HepG2 (cell line): Measurements from ENCODE around the gene IFNA2. TPM values are rescaled to one million over a fixed set of nuclear protein-coding genes. Genes with fewer than 3 reads are reported as not detected.
A peak's percentile ranks its signal among the peaks of the same experiment; 100 is the strongest.

Source experiments
- BCL3 ChIP-seq: sonication (generic); formaldehyde crosslinking; IDR thresholded peaks from 2 replicates; pipeline ENCODE4 v1.5.1; 2020; ENCODE audit warnings: mild to moderate bottlenecking, missing genetic modification reagents, moderate library complexity
- CCAR2 ChIP-seq: fragments of 200-400 bp; formaldehyde crosslinking; optimal IDR thresholded peaks from 2 replicates; pipeline ENCODE3; 2018; ENCODE audit warnings: low read depth, mild to moderate bottlenecking, low read length, moderate library complexity
- CEBPG ChIP-seq: IDR thresholded peaks from 2 replicates; pipeline ENCODE4 v1.6.1; 2016
- FOXA3 ChIP-seq: IDR thresholded peaks from 2 replicates; pipeline ENCODE4 v1.6.1; 2016; ENCODE audit warnings: missing genetic modification reagents, missing compliant biosample characterization
- FOXM1 ChIP-seq: sonication (generic); formaldehyde crosslinking; IDR thresholded peaks from 2 replicates; pipeline ENCODE4 v1.5.0; 2020; ENCODE audit warnings: missing genetic modification reagents
- GLI4 ChIP-seq: sonication (generic); formaldehyde crosslinking; IDR thresholded peaks from 2 replicates; pipeline ENCODE4 v1.5.1; 2020; ENCODE audit warnings: missing genetic modification reagents, mild to moderate bottlenecking, moderate library complexity, borderline replicate concordance
- IRX3 ChIP-seq: sonication (generic); formaldehyde crosslinking; IDR thresholded peaks from 2 replicates; pipeline ENCODE4 v1.8.1; 2023; ENCODE audit warnings: mild to moderate bottlenecking, low read depth, missing genetic modification reagents, borderline replicate concordance
- MED1 ChIP-seq: sonication (generic); formaldehyde crosslinking; IDR thresholded peaks from 2 replicates; pipeline ENCODE4 v1.4.0; 2020; ENCODE audit warnings: missing genetic modification reagents
- NAIF1 ChIP-seq: sonication (generic); formaldehyde crosslinking; IDR thresholded peaks from 2 replicates; pipeline ENCODE4 v1.5.0; 2020; ENCODE audit warnings: mild to moderate bottlenecking, missing genetic modification reagents, borderline replicate concordance
- NFE2 ChIP-seq: sonication (generic); formaldehyde crosslinking; IDR thresholded peaks from 2 replicates; pipeline ENCODE4 v1.4.0; 2020; ENCODE audit warnings: missing genetic modification reagents
- PHF20 ChIP-seq: sonication (generic); formaldehyde crosslinking; IDR thresholded peaks from 2 replicates; pipeline ENCODE4 v1.5.0; 2020; ENCODE audit warnings: mild to moderate bottlenecking, missing genetic modification reagents
- POLR2AphosphoS5 ChIP-seq: IDR thresholded peaks from 2 replicates; pipeline ENCODE4 v1.6.1; 2012; ENCODE audit warnings: low read depth, low read length
- POLR2G ChIP-seq: fragments of 200-400 bp; formaldehyde crosslinking; IDR thresholded peaks from 2 replicates; pipeline ENCODE4 v1.6.1; 2018; ENCODE audit warnings: mild to moderate bottlenecking, low read depth, low read length, moderate library complexity
- RARG ChIP-seq: sonication (generic); formaldehyde crosslinking; IDR thresholded peaks from 2 replicates; pipeline ENCODE4 v1.4.0; 2020; ENCODE audit warnings: low read depth, mild to moderate bottlenecking, missing genetic modification reagents
- SAFB2 ChIP-seq: sonication (generic); formaldehyde crosslinking; IDR thresholded peaks from 2 replicates; pipeline ENCODE4 v1.5.1; 2020; ENCODE audit warnings: missing genetic modification reagents, low read depth, mild to moderate bottlenecking, borderline replicate concordance
- SAP130 ChIP-seq: IDR thresholded peaks from 2 replicates; pipeline ENCODE4 v1.6.1; 2016; ENCODE audit warnings: low read depth
- SKI ChIP-seq: fragments of 450-650 bp; IDR thresholded peaks from one replicate; pipeline ENCODE4 v1.6.1; 2018; ENCODE audit warnings: mild to moderate bottlenecking; ENCODE audit not compliant: partially characterized antibody
- ZNF138 ChIP-seq: sonication (generic); formaldehyde crosslinking; IDR thresholded peaks from 2 replicates; pipeline ENCODE4 v1.5.0; 2020; ENCODE audit warnings: mild to moderate bottlenecking, low read depth, missing genetic modification reagents
- ZNF143 ChIP-seq: sonication (generic); formaldehyde crosslinking; IDR thresholded peaks from 2 replicates; pipeline ENCODE4 v1.4.0; 2020; ENCODE audit warnings: missing genetic modification reagents
- ZNF280D ChIP-seq: sonication (generic); formaldehyde crosslinking; IDR thresholded peaks from 2 replicates; pipeline ENCODE4 v1.5.1; 2020; ENCODE audit warnings: mild to moderate bottlenecking, missing genetic modification reagents
- ZNF414 ChIP-seq: sonication (generic); formaldehyde crosslinking; IDR thresholded peaks from 2 replicates; pipeline ENCODE4 v1.5.0; 2020; ENCODE audit warnings: missing genetic modification reagents
- ZNF430 ChIP-seq: sonication (generic); formaldehyde crosslinking; IDR thresholded peaks from 2 replicates; pipeline ENCODE4 v1.9.0; 2021; ENCODE audit warnings: mild to moderate bottlenecking, missing genetic modification reagents
- ZNF556 ChIP-seq: sonication (generic); formaldehyde crosslinking; IDR thresholded peaks from 2 replicates; pipeline ENCODE4 v1.4.0; 2020; ENCODE audit warnings: mild to moderate bottlenecking, missing genetic modification reagents, borderline replicate concordance
- ZNF670 ChIP-seq: sonication (generic); formaldehyde crosslinking; IDR thresholded peaks from 2 replicates; pipeline ENCODE4 v1.8.0; 2022; ENCODE audit warnings: mild to moderate bottlenecking, missing genetic modification reagents, borderline replicate concordance
- ZNF746 ChIP-seq: sonication (generic); formaldehyde crosslinking; IDR thresholded peaks from 2 replicates; pipeline ENCODE4 v1.8.0; 2022; ENCODE audit warnings: mild to moderate bottlenecking, missing genetic modification reagents
- ZNF75D ChIP-seq: sonication (generic); formaldehyde crosslinking; IDR thresholded peaks from 2 replicates; pipeline ENCODE4 v1.8.1; 2023; ENCODE audit warnings: missing genetic modification reagents, mild to moderate bottlenecking, borderline replicate concordance
- polyA plus RNA-seq, 8 experiments: library from polyadenylated mRNA; depleted of rRNA in 3 of 8; stranded (reverse) in 7 of 8; unstranded in 1 of 8; fragments of >200 nt; fragmentation: Illumina TruSeq in 4 of 8; extraction: Trizol in 4 of 8; gene quantifications; 2 replicates each; pipeline versions ENCODE4 v1.2.1 to v1.2.3, GENCODE V29; 2011 to 2016; ENCODE audit warnings: low read depth in 4 of 8, missing spikeins in 1 of 8, mixed read lengths in 1 of 8; ENCODE audit not compliant: insufficient read depth in 1 of 8
- total RNA-seq, 5 experiments: library from RNA; depleted of rRNA; stranded (reverse); fragments of >200 nt; fragmentation: Illumina TruSeq; extraction: Trizol; gene quantifications; 2 replicates each; pipeline ENCODE4 v1.2.3, GENCODE V29; 2016; ENCODE audit warnings: low read depth in 1 of 5

IFNA2 gene
- total and polyA plus RNA-seq, 2 of the 13 experiments (the other 11 are each of a cell fraction or from before 2014, with no cell fraction given), result not detected

DNA sequence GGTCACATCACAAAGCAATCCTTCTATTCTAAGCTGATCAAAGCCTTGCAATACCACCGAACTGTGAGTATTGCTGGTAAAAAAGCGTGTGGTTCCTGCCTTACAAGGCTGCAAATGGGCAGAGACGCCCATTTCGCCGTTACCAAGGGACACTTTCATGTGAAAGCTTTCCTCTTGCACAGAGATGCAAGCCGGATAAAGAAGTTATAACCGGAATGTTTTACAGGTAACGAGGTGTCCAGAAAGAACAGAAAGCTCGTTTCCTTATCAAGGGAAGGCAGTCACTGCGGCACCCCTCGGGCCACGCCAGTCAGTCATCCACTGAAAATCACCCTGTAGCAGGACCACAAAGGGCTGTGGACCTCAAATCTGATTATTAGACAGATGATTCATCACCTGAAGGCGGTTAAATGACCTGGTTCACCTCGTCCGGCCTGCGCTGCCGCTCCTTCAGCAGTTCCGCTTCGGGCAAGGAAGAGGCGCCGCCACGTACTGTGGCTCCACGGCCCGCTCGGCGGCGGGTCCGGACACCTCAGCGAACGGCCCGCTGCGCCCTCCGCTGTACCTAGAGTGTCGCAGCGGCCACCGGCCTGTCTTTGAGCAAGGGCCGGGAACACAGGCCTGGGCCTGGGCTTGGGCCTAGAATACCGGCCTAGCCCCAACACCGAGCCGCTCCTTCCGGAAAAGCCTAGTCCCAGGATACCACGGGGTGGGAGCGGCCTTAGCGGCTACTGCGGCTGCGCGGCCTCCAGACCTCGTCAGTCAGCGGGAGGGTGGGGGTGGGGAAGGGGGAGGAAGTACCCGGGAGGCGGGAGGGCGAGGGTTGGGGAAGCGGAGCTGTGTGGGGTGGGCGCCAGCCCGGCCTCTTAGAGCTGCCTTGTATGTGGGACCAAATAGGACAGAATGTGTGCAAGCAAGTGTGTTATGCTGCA lies 50.2 kb downstream of the IFNA2 start, which contains the start of gene KLHL9 (continued):
- peak; percentile 94 for TF ChIP-seq BCL3
- TF ChIP-seq GLI4 (CRISPR knock-in tag), result peak; percentile 90; the same call in 1 of the 2 replicates
- no peak for TF ChIP-seq NAIF1 (CRISPR knock-in tag)
- peak; percentile 72 for TF ChIP-seq POLR2AphosphoS5
- TF ChIP-seq RARG (CRISPR knock-in tag), result no peak
- TF ChIP-seq SKI, result no peak
- peak; percentile 64 for TF ChIP-seq MED1
- TF ChIP-seq IRX3, result no peak
- no peak; the same call in 1 of the 2 replicates for TF ChIP-seq ZNF746 (CRISPR knock-in tag)
- TF ChIP-seq PHF20, result peak; percentile 92
- no peak for TF ChIP-seq FOXM1 (CRISPR knock-in tag)
- TF ChIP-seq CCAR2, result no peak
- TF ChIP-seq ZNF143 (CRISPR knock-in tag), result peak; percentile 86
- peak; percentile 72; the same call in 1 of the 2 replicates for TF ChIP-seq ZNF280D (CRISPR knock-in tag)
- TF ChIP-seq ZNF670 (CRISPR knock-in tag), result peak; percentile 72; the same call in 1 of the 2 replicates
- TF ChIP-seq ZNF75D, result no peak
- peak; percentile 92 for TF ChIP-seq ZNF430 (CRISPR knock-in tag)
- TF ChIP-seq CEBPG (CRISPR knock-in tag), result no peak
- TF ChIP-seq FOXA3 (CRISPR knock-in tag), result peak; percentile 10; the same call in 1 of the 2 replicates
- 0 out of 2 replicates have a peak, but pooled peaks have one; percentile 55 for TF ChIP-seq SAFB2 (CRISPR knock-in tag)
- TF ChIP-seq POLR2G, result peak; percentile 76
- peak; percentile 37; the same call in 1 of the 2 replicates for TF ChIP-seq ZNF138
- no peak for TF ChIP-seq NFE2
- TF ChIP-seq ZNF414 (CRISPR knock-in tag), result no peak; the same call in 1 of the 2 replicates
- TF ChIP-seq ZNF556 (CRISPR knock-in tag), result no peak; the same call in 1 of the 2 replicates
- TF ChIP-seq SAP130, result peak; percentile 64
